GM19372 (cell line): Measurements from ENCODE around the gene PRSS57.
A peak's percentile ranks its signal among the peaks of the same experiment; 100 is the strongest.
"Not testable (repeated sequence)": the region's sequence is repeated elsewhere in the genome, so short reads cannot be mapped to it uniquely, and the experiment has no call there.

Source experiments
- ATAC-seq: cut with Tn5 transposase; IDR thresholded peaks from one replicate; pipeline ENCODE4 v1.9.1; 2021; ENCODE audit warnings: mild to moderate bottlenecking, low read depth, moderate library complexity; ENCODE audit not compliant: unreplicated experiment

Gene PRSS57

GRCh38 chr19:698529-698928 is 3.3 kb upstream of the PRSS57 start:
- ATAC-seq: not testable (repeated sequence)

DNA sequence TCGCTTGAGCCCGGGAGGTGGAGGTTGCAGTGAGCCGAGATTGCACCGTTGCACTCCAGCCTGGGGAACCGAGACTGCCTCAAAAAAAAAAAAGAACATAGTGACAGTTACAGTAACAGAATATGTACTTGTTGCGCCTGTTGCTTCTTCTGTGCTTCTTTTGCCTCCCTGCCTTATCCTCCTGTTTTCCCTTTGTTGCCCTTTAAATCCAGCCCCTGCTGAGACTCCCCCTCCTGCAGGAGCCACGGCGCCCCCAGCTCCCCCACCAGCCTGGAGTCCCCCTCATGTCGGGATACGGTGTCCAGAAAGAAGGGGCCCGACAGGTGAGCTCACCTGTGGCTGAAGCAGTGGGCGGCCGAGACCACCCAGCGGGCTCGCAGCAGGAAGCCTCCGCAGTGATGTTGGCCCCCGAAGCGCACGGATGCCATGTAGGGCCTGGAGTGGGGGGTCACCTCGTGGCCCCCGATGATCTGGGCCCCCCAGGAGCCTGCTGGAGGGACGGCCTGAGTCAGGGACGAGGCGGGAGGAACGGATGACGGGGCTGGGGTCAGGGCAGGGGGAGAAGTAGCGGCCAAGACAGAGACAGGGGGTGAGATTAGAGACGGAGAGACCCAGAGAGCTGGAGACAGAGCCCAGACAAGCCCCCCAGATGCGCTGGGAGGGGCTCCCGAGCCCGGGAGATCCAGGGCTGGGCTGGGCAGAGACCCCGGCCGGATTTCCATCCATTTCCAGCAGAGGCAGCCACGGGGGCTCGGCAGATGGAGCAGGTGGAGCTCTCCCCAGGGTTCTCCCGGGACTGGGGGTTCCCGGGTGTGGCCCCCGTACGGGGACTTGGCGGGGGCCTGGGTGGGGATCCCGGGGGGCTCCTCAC is 536 bp downstream of the PRSS57 start:
- no peak for ATAC-seq

DNA sequence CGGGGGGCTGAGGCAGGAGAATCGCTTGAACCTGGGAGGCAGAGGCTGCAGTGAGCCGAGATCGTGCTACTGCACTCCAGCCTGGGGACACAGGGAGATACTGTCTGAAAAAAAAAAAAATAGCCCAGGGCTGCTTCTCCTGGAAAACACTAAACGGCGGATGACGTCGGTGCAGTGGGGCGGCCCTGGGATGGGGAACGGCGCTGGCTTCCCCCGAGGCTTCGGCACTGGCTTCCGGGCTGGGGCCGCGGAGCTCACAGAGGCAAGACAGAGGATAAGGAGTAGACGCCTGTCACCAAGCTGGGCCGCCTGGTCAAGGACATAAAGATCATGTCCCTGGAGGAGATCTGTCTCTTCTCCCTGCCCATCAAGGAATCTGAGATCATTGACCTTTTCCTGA is 5.0 kb downstream of the PRSS57 start:
- ATAC-seq: no peak

- no peak for ATAC-seq
These were observed 6.3 kb downstream of the PRSS57 start for GRCh38 chr19:688992-689391.

GRCh38 chr19:688214-688613 is 7.0 kb downstream of the PRSS57 start:
- ATAC-seq: no peak

DNA sequence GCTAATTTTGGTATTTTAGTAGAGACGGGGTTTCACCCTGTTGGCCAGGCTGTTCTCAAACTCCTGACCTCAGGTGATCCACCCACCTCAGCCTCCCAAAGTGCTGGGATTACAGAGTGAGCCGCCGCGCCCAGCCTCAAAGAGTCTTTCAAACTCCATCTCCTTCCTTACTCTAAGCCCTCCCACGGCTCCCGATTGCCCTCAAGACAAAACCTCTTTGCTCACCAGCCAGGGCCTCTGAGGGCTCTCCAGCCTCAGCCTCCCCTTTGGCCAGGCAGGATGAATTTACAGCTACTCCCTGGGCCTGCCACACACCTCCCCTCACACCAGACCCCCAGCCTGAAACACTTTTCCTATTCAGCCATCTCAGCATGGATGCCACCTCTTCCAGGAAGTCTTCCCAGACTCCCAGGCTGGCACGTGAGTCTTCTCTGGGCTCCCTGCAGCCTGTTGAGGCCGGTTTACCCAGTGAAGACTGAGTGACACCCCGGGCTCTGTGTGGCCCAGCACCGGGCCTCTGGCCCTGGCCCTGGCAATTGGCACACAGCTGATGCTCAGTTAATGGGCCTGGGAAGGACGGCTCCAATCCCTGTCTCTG is 7.6 kb downstream of the PRSS57 start:
- no peak for ATAC-seq

DNA sequence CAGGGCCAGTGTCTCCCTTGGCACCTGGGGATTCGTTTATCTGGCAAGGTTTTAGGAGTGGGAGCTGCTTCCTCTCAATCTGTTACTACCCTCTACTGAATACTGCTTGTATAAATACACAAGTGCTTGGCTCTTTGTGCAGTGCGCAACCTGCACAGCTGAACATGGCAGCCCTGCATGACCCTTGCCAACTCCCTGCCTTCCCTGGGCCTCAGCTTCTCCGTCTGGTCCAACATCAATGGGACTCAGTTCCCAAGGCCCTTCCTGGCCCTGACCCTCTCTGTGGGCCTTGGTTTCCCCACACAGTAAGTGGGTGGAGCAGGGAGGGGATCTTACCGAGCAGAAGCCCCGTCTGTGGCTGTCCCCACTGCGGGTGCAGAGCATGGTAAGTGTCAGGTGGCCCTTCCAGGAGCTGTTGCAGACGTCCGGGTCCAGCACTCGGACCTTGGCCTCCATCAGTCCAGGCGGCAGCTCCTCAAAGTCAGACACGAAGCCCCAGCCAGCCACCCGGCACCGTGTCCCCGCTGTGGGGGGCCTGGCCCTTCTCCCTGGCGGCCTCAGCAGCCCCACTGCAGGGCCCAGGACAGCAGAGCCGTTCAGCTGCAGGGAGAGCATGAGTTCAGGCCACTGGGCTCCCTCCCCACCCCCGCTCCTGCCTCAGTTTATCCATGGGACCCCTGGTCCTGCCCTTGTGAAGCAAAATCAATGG is 8.5 kb downstream of the PRSS57 start:
- no peak for ATAC-seq

DNA sequence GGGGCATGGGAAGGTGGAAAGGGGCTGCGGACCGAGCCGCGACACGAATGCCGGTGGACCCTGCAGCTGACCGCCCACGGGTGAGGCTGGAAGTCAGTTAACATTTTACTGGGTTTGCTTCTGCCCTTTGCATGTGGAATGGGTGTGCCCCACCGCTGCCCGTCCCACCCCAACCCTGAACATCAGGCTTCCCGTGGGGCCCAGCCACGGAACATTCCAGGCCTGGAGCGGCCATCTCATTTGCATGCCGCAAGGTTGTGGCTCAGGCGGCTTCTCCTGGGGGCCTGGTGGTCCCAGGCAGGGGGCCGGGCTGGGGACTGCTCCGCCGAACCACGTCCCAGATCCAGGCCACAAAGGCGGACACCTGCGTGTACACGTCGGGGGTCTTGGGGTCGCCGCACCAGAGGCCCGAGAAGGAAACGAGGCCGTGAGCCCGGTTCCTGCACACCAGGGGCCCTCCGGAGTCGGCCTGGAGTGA is 9.8 kb downstream of the PRSS57 start:
- no peak for ATAC-seq

DNA sequence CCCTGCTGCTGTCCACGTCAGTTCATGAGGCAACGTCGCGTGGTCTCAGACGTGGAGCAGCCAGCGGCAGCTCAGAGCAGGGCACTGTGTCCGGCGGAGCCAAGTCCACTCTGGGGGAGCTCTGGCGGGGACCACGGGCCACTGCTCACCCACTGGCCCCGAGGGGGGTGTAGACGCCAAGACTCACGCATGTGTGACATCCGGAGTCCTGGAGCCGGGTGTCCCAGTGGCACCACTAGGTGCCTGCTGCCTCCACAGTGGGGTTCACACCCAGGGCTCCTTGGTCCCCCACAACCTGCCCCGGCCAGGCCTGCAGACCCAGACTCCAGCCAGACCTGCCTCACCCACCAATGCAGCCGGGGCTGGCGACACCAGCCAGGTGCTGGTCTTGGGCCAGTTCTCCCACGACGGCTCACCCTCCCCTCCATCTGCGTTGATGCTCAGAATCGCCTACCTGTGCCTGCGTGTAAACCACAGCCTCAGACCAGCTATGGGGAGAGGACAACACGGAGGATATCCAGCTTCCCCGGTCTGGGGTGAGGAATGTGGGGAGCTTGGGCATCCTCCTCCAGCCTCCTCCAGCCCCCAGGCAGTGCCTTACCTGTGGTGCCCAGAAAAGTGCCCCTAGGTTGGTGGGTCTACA is 12.5 kb downstream of the PRSS57 start:
- no peak for ATAC-seq

GRCh38 chr19:681029-682019 is 13.9 kb downstream of the PRSS57 start:
- ATAC-seq: no peak

DNA sequence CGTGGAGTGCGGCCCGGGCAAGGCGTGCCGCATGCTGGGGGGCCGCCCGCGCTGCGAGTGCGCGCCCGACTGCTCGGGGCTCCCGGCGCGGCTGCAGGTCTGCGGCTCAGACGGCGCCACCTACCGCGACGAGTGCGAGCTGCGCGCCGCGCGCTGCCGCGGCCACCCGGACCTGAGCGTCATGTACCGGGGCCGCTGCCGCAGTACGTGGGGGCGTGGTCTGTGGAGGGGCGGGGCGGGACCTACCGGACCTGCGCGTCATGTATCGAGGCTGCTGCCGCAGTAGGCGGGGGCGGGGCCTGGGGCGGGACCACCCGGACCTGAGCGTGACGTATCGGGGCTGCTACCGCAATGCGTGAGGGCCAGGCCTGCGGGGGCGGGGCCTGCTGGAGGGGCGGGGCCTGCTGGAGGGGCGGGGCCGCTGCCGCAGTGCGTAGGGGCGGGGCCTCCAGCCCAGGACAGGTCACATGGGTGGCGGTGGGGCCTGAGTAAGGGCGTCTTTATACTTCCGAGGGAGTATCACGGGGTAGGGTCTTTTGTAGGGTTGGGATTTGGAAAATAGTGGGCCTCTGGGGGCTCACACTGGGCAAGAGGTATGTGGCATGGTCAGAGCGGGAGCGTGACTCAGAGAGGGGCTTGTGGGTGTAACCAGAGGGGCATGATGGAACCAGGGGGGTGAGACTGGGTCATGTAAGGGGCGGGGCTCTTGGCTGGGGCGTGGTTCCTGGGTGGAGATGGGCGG is 14.8 kb downstream of the PRSS57 start:
- peak; percentile 65 for ATAC-seq

- ATAC-seq: peak; percentile 8
These were observed 15.6 kb downstream of the PRSS57 start for GRCh38 chr19:679418-680286.

- no peak for ATAC-seq
These were observed 16.4 kb downstream of the PRSS57 start for GRCh38 chr19:678791-679388.

DNA sequence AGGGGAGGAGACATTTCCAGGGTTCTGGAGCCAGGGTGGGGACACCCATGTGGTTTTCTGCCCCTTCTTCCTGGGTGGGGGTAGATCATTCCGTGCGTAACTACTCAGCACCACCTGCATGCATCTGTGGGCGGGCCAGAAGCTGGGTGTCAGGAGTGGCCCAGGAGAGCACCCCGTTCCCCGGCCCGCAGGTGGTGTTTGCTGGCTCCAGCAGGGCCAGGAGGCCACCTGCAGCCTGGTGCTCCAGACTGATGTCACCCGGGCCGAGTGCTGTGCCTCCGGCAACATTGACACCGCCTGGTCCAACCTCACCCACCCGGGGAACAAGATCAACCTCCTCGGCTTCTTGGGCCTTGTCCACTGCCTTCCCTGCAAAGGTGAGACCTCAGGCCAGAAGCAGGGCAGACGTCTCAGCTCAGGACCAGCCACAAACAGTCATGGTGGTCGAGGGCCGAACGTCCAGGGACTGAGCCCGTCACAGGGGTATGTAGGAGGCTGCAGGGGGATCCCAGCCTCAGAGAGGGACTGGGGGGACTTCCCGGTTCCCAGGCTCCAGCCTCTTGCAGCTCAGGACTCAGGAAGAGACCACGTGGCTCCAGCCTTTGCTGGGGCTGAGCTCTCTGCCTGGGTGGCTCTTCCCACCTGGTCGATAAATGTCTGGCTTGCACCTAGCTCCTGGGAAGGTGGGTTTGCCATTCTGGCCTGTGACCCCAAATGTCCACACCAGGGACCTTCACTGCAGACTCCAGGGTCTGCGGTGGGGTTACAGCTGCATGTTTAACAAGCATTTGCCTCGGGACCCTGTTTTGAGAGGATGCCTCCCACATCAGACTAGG is 17.4 kb downstream of the PRSS57 start:
- no peak for ATAC-seq

- no peak for ATAC-seq
These were observed 18.1 kb downstream of the PRSS57 start for GRCh38 chr19:677201-677600.

GRCh38 chr19:676339-677105 is 18.7 kb downstream of the PRSS57 start, which contains the start of gene FSTL3:
TSS of gene FSTL3 (plus strand) at chr19:676392. CDS start at chr19:676424, 32 bp downstream.
- ATAC-seq: no peak
